GM18520 (cell line): Measurements from ENCODE around the gene ARHGEF11.
"Not testable (repeated sequence)": the region's sequence is repeated elsewhere in the genome, so short reads cannot be mapped to it uniquely, and the experiment has no call there.

Source experiments
- ATAC-seq: cut with Tn5 transposase; IDR thresholded peaks from one replicate; pipeline ENCODE4 v1.9.1; 2021; ENCODE audit not compliant: unreplicated experiment

The ARHGEF11 gene

DNA sequence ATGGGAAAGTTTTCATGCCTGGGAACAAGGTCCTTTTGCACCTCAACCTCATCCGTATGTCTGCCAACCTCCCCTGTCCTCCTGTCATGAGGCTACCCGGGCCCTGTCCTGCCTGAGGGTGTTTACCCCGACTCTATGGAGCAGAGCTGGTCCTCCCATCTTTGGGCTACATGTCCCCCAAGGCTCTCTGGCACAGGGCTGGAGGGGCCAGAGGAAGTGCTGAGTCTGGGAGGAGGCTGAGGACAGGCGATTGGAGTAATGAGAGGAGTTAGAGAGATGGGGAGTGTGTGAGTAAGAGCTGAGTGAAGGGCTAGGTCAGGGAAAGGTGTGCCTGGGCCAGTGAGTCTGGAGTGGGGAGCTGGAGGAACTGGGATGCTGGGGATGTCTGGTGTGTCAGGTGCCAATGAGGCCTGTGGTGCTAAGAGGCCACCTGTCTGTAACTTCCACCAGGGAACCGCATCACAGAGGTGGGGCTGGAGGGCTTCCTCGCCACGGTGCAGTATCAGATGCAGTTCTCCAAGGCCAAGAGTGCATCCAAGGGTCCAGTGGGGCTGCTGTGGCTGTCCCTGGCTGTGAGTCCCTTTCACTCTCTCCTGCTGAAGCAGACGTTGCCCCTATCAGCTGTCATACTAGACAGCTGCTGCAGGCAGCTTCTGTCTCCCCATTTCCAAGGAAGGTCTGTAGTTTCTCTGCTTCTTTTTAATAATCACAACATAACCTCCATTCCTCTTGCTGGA lies 113.4 kb downstream of the ARHGEF11 start:
- ATAC-seq = no peak

DNA sequence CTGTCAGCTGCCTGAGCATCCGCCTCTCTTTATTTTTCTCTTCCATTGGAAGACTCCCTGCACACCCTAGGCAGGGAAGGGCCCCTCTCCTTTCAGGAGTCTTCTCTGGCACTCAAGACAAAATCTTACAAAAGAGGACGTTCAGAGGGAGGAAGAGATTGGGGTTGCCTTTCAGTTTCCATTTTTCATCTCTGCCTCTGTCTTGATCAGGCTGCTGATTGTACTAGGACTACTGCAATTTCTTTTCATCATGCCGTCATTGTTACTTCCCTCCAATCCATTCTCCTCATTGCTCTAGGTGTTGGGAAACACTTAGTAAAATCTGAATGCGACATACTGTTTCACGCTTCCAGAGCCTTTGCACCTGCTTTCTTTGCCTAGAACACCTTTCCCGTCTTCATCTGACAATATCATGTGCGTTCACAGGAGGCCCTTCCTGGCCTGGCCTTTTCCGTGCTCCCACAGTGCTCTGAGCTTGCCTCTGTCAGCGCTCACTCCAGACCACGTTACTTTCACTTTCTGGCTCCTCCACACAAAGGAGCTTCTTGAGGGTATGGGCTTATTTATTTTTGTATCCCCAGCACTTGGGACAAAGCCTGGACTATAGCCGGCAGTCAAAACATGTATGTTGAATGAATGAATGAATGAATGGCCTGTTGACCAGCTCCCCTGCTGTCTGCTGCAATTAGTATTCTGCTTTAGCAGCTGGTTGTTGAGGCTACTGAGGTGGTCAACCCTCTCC lies 114.2 kb downstream of the ARHGEF11 start:
- ATAC-seq = no peak

DNA sequence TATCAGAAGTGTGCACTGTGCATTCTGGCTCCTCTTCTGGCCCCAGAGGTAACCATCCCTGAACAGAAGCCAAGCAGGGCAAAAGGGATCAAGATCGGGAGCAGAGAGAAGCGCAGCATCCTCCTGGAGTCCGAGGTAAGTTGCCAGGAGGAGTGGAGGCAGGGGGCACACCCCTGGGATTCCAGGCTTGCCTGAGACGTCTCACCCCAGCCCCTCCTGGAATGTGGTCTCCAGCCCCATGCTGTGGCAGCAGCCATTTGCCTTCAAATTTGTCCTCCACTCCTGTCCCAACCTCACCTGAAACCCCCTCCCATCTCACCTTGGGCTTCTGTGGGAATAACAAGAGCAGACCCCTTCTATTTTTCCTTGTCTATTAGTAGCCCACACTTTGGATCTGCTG lies 115.1 kb downstream of the ARHGEF11 start:
- ATAC-seq = no peak

DNA sequence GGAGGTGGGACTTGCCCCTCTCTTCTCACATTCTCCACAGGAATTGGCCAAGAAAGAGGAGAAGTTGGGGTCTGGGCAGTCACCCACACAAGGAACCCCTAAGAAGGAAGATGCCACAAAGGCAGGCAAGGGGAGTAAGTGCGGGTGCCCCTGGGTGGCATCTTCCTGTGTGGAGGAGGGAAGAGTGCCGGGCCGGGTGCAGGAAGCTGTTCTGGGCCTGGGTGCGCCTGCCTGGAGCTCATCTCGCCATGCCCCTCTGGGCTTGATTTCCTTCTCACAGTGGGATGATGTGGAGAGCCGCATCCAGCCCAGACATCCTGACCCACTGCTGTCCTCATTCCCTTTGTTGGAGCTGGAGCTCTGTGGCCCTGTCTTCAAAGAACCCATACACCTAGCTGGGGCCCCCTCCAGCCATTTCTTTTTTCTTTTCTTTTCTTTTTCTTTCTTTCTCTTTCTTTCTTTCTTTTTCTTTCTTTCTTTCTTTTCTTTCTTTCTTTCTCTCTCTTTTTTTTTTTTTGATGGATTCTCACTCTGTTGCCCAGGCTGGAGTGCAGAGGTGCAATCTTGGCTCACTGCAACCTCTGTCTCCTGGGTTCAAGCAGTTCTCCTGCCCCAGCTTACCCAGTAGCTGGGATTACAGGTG lies 115.8 kb downstream of the ARHGEF11 start:
- no peak for ATAC-seq

DNA sequence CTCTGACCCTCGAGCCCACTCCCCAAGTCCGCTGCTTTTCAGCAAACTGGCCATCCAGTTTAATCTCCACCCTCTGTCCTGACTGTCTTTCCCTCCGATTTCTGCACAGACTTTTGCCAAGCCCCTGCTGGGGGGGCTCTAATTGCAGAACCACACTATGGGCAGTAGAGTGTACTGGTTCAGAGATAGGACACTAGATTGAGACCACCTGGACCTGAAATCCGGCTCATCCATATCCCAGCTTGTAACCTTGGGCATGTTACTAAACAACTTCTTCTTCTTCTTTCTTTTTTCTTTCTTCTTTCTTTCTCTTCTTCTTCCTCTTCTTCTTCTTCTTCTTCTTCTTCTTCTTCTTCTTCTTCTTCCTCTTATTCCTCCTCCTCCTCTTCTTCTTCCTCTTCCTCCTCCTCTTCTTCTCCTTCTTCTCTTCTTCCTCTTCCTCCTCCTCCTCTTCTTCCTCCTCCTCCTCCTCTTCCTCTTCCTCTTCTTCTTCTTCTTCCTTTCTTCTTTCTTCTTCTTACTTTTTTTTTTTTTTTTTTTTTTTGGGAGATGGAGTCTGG lies 117.4 kb downstream of the ARHGEF11 start:
- no peak for ATAC-seq

DNA sequence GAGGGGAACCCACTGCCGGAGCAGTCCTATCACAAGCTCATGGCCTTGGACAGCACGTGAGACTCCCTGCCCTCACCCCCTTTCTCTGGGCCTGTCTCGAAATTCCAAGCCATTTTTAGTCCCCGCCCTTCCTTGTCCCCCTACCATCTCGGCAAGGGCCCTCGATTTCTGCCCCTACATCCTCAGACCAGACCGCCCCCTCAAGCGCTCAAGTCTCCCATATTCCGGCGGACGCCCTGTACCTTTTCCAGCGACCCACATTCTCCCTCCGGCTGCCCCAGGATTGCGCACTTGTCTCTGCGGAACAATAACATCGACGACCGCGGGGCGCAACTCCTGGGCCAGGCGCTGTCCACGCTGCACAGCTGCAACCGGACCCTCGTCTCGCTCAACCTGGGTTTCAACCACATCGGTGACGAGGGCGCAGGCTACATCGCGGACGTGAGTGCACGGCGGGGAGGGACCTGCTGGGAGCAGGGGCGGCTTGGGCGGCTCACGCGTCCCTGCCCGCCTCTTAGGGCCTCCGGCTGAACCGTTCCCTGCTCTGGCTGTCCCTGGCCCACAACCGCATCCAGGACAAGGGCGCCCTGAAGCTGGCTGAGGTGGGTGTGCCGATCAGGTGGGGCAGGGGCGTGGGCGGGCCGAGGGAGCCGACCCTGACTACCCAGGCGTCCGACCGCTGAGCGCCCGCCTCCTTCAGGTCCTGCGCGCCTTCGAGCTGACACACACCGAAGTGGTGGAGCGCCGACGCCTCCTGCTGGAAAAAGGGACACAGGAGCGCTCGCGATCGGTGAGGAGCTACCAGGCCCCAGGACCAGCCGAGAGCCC lies 118.1 kb downstream of the ARHGEF11 start:
- ATAC-seq = no peak

DNA sequence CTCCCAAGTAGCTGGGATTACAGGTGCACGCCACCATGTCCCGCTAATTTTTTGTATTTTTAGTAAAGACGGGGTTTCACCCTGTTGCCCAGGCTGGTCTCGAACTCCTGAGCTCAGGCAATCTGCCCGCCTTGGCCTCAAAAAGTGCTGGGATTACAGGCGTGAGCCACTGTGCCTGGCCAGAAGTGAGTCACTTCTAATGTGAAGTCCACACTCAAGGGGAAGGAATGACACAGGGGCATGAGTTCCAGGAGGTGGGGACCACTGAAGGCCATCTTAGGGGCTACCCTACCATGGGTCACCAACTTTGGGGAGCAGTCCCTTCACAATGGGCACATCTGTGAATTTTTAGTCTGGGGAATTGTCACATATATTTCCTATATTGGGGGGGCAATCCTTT lies 118.8 kb downstream of the ARHGEF11 start:
- not testable (repeated sequence) for ATAC-seq

DNA sequence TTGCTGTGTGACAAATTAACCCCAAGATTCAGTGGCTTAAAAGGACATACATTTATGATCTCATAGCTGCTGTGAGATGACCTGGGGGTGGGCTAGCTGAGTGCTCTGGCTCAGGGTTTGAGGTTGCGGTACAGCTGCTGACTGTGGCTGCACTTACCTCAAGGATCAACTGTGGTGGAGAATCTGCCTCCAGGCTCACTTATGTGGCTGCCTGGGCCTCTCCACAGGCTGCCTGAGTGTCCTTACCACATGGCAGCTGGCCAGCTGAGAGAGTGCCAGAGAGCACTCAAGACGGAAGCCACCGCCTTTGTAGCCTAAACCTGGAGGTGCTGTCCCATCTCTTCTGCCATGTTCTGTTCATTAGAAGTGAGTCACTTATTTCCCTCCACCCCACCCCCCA lies 119.4 kb downstream of the ARHGEF11 start:
- no peak for ATAC-seq

DNA sequence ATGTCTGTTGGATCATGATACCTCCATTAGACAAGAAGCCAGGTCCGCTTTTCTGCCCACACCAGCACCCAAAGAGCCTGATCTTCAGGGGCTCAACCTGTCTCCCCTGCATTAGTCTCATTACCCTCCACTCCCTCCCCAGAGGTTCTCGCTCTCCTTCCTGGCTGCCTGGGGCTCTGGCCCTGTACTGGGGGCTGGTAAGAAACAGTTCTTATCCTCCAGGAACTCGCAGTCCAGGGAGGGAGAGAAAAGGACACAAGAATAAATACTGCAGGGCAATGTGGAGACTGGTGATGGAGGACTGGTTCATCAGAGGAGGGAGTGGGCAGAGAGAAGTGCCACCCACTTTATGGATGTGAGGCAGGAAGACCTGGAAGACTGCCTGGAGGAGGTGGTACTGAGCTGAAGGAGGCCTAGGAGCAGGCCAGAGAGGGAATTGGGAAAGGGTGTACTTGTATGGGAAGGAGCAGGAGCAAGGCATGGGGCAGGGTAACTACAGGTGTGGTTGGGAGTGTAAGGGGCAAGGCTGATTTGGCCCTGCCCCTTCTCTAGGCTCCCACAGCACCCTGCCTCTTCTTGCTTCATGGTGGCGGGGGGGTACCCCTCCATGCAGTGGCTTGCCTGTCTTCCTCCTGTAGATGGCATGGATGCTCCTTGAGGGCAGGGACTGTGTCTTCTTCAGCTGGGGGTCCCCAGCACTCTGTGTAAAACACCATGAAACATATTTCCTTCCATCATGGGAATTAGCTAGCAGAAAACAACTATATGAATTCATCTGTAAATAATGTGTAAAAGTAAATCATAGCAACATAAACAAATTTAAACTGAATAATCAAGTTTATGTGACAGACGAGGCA lies 120.2 kb downstream of the ARHGEF11 start:
- no peak for ATAC-seq

DNA sequence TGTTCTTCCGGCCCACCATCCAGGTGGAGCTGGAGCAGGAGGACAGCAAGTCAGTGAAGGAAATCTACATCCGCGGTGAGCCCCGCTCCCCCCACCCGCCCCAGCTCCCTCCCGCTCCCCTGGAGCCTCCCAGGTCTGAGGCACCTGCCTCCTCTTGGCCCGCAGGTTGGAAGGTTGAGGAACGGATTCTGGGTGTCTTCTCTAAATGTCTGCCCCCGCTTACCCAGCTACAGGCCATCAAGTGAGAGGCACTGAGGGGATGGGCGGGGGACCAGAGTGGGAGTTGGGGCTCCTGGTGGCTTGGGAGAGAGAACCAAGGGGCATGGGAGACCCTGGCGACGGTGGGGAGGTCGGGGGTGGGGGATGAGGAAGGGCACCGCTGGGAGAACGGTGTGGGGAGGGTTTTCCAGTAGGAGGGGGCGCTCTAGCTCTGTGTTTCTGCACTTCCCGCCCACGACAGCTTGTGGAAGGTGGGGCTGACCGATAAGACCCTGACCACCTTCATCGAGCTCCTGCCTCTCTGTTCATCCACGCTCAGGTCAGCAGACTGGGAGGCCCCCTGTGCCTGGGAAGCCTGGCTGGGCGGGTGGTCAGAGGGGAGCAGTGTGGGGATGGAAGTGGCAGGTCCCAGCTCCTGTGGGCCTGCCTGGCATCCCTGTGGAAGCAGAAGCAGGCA lies 120.9 kb downstream of the ARHGEF11 start:
- ATAC-seq = no peak

DNA sequence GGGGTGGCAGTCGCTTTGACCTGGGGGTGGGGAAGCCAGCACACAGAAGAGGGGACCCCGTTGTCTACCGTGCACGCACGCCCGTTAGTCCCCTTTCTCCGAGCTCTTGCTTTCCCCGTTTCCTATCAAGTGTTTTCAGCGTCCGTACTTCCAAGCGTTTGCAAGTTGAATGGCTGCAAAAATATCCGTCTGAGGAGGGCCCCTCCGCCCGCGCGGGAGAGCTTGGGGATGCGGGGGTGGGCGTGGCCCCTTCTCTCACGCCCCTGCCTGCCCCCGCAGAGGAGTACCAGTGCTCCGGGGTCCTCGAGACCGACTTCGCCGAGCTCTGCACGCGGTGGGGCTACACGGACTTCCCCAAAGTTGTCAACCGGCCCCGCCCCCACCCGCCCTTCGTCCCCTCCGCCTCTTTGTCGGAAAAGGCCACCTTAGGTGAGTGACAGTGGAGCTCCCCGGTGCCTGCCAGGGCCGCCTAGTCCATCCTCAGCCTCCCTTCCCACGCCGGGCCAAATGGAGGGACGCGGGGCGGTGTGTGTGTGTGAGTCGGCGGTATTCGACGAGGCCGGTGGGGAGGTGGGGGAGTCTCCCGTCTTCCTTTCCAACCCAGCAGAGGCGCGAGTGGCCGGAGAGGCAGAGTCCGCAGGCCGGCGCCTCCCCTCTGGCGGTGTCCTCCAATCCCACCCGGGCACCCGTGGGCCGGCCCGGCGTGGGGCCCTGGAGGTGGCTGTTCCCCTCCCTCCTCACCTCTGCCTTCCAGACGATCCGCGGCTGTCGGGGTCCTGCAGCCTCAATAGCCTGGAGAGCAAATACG lies 121.7 kb downstream of the ARHGEF11 start:
- no peak for ATAC-seq

DNA sequence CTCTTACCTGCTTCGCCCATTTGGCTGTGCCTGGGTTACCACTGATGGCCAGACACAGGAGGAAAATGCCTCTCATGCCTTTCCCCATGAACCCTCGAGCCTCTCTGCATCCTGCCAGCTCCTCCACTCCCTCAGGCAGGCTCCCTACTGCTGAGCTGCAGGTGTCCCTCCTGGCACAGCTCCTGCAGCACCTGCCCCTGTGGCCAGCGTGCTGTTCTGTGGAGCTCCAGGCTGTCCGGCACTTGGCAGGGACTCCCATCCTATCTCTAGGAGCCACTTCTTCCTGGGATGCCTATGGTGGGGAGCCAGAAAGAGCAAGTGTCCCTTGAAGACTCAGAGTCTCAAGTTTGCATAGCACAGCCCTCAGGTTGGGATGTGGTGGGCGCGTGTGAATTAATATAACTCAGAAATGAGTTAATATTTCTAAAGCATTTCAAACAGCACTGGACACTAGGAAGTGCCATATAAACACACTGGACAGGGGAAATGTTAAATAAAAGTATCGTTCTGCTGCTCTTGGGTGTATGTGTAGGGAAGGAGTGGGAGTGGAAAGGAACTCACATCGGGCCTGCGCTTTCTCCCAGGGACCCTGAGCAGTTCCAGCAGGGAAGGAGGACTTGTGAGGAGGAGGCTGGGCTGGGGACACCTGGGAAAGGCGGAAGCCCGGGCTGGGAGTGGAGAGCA lies 122.4 kb downstream of the ARHGEF11 start:
- no peak for ATAC-seq

DNA sequence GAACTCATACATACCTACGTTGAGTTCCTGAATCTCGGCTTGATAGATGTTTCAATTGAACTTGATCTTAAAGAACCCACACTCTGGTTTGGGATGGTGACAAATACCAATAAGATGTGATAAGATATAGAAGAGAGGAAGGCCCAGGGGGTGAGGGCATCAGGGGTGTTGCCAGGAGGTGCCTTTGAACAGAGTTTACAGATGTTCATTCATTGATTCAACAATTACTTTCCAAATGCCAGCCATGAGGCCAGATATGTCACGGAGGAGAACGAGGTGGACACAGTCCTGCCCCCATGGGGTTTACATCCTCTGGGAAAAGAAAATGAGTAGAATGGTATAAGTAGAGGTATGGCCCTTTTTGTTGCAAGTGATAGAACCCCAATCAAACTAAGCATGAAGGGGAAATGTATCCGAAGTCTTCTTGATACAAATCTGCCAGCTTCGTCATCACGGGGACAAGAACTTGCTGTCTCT lies 124.5 kb downstream of the ARHGEF11 start:
- ATAC-seq = no peak

DNA sequence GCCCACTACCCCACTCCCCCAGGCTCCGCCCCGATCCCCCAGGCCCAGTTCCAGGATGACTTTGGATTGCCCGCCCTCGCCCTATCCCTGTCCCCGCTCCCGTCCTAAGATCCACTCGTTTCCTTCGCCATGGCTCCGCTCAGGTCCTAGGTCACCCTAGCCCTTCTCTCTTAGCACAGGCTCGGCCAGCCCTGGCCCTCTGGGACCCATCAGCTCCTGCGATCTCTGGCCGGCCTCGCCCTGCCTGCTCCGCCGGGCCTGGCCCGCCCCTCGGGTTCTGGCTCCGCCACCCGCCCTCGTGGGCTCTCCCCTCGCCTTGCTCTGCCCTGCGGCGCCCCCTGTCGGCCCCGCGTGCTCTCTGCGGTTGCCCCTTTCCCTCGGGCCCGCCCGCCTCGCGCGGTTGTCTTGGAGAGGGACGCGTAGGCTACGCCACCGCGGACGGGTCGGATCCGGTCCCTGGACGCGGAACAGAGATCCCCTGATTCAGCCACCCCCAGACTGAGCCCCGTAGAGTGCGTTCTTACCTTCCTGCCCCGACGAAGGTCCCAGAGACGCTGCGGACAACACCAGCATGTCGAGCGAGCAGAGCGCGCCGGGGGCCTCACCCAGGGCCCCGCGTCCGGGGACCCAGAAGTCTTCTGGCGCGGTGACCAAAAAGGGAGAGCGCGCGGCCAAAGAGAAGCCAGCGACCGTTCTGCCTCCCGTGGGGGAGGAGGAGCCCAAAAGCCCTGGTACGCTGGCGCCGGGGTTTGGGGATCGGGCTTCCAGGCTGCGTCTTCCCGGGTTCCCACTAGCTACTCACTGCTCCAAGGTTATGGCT lies 125.1 kb downstream of the ARHGEF11 start, which contains the start of gene LRRC71:
TSS of gene LRRC71 (plus strand) at position 400 of the 820 bp plus-strand sequence. CDS start at position 572, 172 bp downstream.
- no peak for ATAC-seq

DNA sequence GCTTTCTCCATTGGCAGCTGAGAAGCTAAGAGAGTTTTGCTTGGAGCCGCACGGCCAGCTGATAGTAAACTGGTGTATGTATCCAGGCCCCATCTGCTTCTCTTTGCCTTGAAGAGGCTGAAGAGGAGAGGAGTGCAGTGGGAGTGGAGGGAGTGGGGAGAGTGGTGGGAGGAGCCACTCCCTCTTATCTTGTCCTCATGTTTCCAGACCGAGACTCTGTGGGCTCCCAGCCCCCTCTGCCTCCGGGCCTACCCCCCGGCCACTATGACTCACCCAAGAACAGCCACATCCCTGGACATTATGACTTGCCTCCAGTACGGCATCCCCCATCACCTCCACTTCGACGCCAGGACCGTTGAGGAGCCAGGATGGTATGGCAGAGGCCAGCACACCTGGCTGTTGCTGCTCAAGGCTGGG lies 131.1 kb downstream of the ARHGEF11 start:
- ATAC-seq = no peak

DNA sequence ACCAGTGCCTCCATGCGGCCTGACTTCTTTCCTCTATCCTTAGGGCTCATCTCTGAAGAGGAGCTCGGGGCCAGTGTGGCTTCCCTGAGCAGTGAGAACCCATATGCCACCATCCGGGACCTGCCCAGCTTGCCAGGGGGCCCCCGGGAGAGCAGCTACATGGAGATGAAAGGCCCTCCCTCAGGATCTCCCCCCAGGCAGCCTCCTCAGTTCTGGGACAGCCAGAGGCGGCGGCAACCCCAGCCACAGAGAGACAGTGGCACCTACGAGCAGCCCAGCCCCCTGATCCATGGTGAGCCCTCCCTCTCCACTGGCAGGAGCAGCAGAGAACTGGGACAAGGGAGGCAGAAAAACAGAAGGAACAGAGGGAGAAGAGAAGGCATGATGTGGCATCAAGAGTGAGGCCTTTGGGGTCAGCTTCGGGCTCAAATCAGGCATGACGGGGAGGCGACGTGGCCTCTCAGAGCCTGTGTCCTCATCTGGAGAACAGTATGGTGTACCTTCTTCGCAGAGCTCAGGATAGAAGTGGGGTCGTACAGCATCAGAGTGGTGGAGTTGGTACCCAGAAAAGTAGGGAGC lies 131.6 kb downstream of the ARHGEF11 start:
- no peak for ATAC-seq
